Endothelial cell of umbilical vein (primary cell): ENCODE results near the gene SCN4A. TPM values are rescaled to one million over a fixed set of nuclear protein-coding genes. Genes with fewer than 3 reads are reported as not detected.
"Not testable (repeated sequence)": the region's sequence is repeated elsewhere in the genome, so short reads cannot be mapped to it uniquely, and the experiment has no call there.

Experiments
- BruUV-seq: library from RNA; stranded (reverse); fragments of 400-500 nt; replicated peaks from 2 replicates; lab custom pipeline; 2021; lab: Mats Ljungman, UMichigan
- CTCF ChIA-PET: fragments of 300-600, 350-600 bp; sonication (Branson Sonifier 250); formaldehyde crosslinking; loops from one replicate; lab custom pipeline; 2021; ENCODE audit warnings: antibody characterized with exemption, inconsistent platforms; lab: Charles Lee
- POLR2A ChIA-PET: fragments of 300-600, 350-600 bp; sonication (Branson Sonifier 250); formaldehyde crosslinking; loops from one replicate; lab custom pipeline; 2021; ENCODE audit warnings: antibody characterized with exemption, inconsistent platforms; lab: Charles Lee
- DNase-seq: peaks from one replicate; pipeline ENCODE4 v3.0.0-alpha.2; 2011; ENCODE audit warnings: low read depth, low spot score
- FAIRE-seq: peaks from 2 replicates; lab custom pipeline; 2011; peaks lifted over from hg19 to GRCh38; lab: Jason Lieb, UNC
- H2AFZ ChIP-seq: 2 replicates; pipeline ENCODE4 v1.6.0; 2012; ENCODE audit warnings: low read depth, low read length, control low read depth, inconsistent platforms
- H3K27ac ChIP-seq: 2 replicates; pipeline ENCODE4 v1.5.1; 2011; ENCODE audit warnings: low read depth, mild to moderate bottlenecking, control low read depth, low read length, moderate library complexity; ENCODE audit not compliant: insufficient read depth
- H3K27me3 ChIP-seq, 2 experiments: 2 replicates each; pipeline versions ENCODE4 v1.6.0 to v1.6.1; 2011; ENCODE audit warnings: low read length in 2 of 2, mixed read lengths in 1 of 2; ENCODE audit not compliant: control insufficient read depth in 2 of 2, insufficient read depth in 2 of 2
- H3K36me3 ChIP-seq, 2 experiments: 2 replicates in 1 of 2; 3 replicates in 1 of 2; pipeline ENCODE4 v1.5.1; 2011; ENCODE audit warnings: low read length in 2 of 2, mild to moderate bottlenecking in 1 of 2, moderate library complexity in 1 of 2; ENCODE audit not compliant: control insufficient read depth in 2 of 2, insufficient read depth in 2 of 2; ENCODE audit errors: extremely low read depth in 1 of 2
- H3K4me1 ChIP-seq: 3 replicates; pipeline ENCODE4 v1.5.1; 2011; ENCODE audit warnings: mild to moderate bottlenecking, low read length; ENCODE audit not compliant: control insufficient read depth, insufficient read depth; ENCODE audit errors: extremely low read depth
- H3K4me2 ChIP-seq: 2 replicates; pipeline ENCODE4 v1.6.1; 2011; ENCODE audit warnings: low read length, control low read depth, mixed read lengths; ENCODE audit not compliant: insufficient read depth
- H3K4me3 ChIP-seq, 3 experiments: fragments of 200-600 bp in 1 of 3; sonication (generic), shearing (Covaris generic) in 1 of 3; replicated peaks in 1 of 3; 2 replicates each; pipeline ENCODE4 v1.5.1; 2011 to 2016; ENCODE audit warnings: control low read depth in 3 of 3, low read length in 3 of 3, mild to moderate bottlenecking in 2 of 3, inconsistent platforms in 1 of 3, low read depth in 1 of 3, moderate library complexity in 1 of 3; ENCODE audit not compliant: insufficient read depth in 1 of 3
- H3K79me2 ChIP-seq: 2 replicates; pipeline ENCODE4 v1.6.0; 2012; ENCODE audit warnings: low read length, inconsistent platforms; ENCODE audit not compliant: control insufficient read depth, insufficient read depth
- H3K9ac ChIP-seq: replicated peaks from 2 replicates; pipeline ENCODE3; 2011; ENCODE audit warnings: low read length, control low read depth; ENCODE audit not compliant: insufficient read depth; ENCODE audit errors: extremely low read depth
- H3K9me1 ChIP-seq: replicated peaks from 3 replicates; pipeline ENCODE4 v1.6.0; 2011; ENCODE audit warnings: mild to moderate bottlenecking, low read length; ENCODE audit not compliant: control insufficient read depth, insufficient read depth; ENCODE audit errors: extremely low read depth
- H3K9me3 ChIP-seq: replicated peaks from 2 replicates; pipeline ENCODE4 v1.5.1; 2012; ENCODE audit warnings: low read length, inconsistent platforms; ENCODE audit not compliant: control insufficient read depth, insufficient read depth
- H4K20me1 ChIP-seq: replicated peaks from 2 replicates; pipeline ENCODE3; 2011; ENCODE audit warnings: mild to moderate bottlenecking, low read length; ENCODE audit not compliant: control insufficient read depth, insufficient read depth; ENCODE audit errors: extremely low read depth
- FOS ChIP-seq: IDR thresholded peaks from 2 replicates; pipeline ENCODE4 v1.6.1; 2011; ENCODE audit warnings: mild to moderate bottlenecking, low read length, moderate library complexity, borderline replicate concordance; ENCODE audit not compliant: insufficient read depth
- GATA2 ChIP-seq: IDR thresholded peaks from 2 replicates; pipeline ENCODE4 v1.7.0; 2011; ENCODE audit warnings: low read depth, mild to moderate bottlenecking, moderate library complexity, mixed read lengths, low read length; ENCODE audit not compliant: insufficient read length, insufficient read depth
- POLR2AphosphoS5 ChIP-seq: IDR thresholded peaks from 2 replicates; pipeline ENCODE4 v1.6.1; 2012; ENCODE audit warnings: low read depth, mild to moderate bottlenecking, control low read depth, low read length, moderate library complexity; ENCODE audit not compliant: insufficient read depth
- dilution Hi-C: fragments of 300-500 bp; cut with MboI; formaldehyde crosslinking; loops from one replicate; pipeline ENCODE4 v1.15.0; 2019; ENCODE audit warnings: low sequenced_read_pairs; ENCODE audit not compliant: extremely low pct_ligation_motif_present
- intact Hi-C: fragments of 100-400 bp; cut with micrococcal nuclease; formaldehyde crosslinking; loops from one replicate; pipeline ENCODE4 v1.10.0; 2022
- polyA plus RNA-seq, 4 experiments: library from polyadenylated mRNA; depleted of rRNA in 3 of 4; stranded (reverse) in 3 of 4; unstranded in 1 of 4; fragments of >200 nt; gene quantifications; 2 replicates each; pipeline versions ENCODE4 v1.2.1 to v1.2.3, GENCODE V29; 2011 to 2012; ENCODE audit warnings: missing spikeins in 1 of 4
- total RNA-seq: library from RNA; stranded (reverse); gene quantifications from 2 replicates; pipeline ENCODE4 v1.2.3, GENCODE V29; 2021
- TF ChIP-seq, protein P1 (sequence below), 2 donors: IDR thresholded peaks; 1 replicate in 1 of 2; 2 replicates in 1 of 2; pipeline ENCODE4 v1.5.1; 2011; ENCODE audit warnings: low read length in 2 of 2, mild to moderate bottlenecking in 2 of 2, moderate library complexity in 2 of 2, control low read depth in 1 of 2, inconsistent platforms in 1 of 2, low read depth in 1 of 2; ENCODE audit not compliant: insufficient read depth in 1 of 2; ENCODE audit errors: extremely low read depth in 1 of 2

Gene SCN4A
- total and polyA plus RNA-seq, 2 donors (not counting 3 experiments of a cell fraction or from before 2014, with no cell fraction given) = 0.01 to 0.40 TPM

DNA sequence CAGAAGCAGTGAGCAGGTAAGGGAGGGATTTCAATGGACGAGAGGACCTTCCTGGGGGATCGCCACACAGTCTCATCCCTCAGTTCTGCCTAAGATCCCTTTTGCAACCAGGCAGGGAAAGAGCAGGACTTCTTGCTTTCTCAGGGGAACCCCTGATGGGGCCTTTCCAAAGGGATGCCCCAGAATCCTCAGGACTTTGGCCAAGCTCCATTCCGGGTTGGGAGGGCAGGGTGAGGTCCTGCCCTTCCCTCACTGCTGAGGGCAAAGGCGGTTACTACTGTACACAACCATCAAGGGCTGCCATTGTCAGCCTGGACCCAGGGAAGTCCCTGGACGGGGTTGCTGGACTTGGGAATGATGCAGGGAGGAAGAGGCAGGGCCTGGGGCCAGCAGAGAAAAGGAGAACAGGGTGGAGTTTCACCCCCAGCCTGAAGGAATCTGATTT lies 35.1 kb upstream of the SCN4A start:
- peak overlapping the region; percentile 16 for H3K4me2 ChIP-seq
- CTCF ChIA-PET = interaction anchor here (1.5 to 6.8 kb wide), 6 partner anchors 12 to 164 kb away, joined by 4 to 140 read pairs (median 16); partner anchors contain the start of gene ICAM2
- FAIRE-seq = peak; percentile 87

DNA sequence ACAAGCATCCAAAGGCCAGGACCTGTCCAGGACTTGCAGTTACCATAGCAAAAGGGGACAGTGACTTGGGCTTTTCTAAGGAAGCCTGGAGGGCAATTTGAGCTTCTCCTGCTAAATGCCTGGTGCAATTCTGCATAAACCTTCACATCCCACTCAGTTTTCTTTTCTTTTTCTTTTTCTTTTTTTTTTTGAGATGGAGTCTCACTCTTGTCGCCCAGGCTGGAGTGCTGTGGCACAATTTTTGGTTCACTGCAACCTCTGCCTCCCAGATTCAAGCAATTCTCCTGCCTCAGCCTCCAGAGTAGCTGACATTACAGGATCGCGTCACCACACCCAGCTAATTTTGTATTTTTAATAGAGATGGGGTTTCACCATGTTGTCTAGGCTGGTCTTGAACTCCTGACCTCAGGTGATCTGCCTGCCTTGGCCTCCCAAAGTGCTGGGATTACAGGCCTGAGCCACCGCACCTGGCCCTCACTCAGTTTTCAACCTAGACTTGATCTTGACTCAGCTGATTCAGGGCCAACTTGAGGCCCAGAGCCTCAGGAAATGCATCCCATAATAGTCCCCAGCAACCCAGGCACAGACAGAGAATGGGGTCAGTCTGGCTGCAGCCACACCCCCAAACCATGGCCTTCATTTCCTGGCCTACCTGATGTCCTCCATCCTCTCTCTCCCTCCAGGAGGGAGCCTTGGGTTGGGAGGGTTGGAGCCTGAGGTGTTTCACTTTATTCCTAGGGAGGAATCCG lies 34.5 kb upstream of the SCN4A start:
- H3K9ac ChIP-seq, H3K9me3 ChIP-seq, H3K27me3 ChIP-seq, BruUV-seq, H2AFZ ChIP-seq, intact Hi-C loops, dilution Hi-C loops, DNase-seq, H4K20me1 ChIP-seq, H3K9me1 ChIP-seq, H3K4me3 ChIP-seq: not testable (repeated sequence)
- ChIA-PET CTCF (interaction anchor here (1.5 to 6.8 kb wide), 9 partner anchors 12 to 165 kb away, joined by 4 to 140 read pairs (median 10); partner anchors contain the start of gene ICAM2), POLR2A (interaction anchor here (0.7 to 3.1 kb wide), 8 partner anchors 10 to 142 kb away, joined by 3 to 32 read pairs (median 6); partner anchors contain the start of genes ERN1 and ICAM2)
- Histone ChIP-seq H3K4me2 (peak overlapping the region; percentile 16), H3K4me1 (peaks cover 73% of the 10 kb centered on the region), H3K79me2 (peaks cover 62% of the 10 kb centered on the region), H3K36me3 (peaks cover 24 to 28% of the 10 kb centered on the region in 2 experiments), H3K27ac (peak overlapping the region; percentile 91)
- FAIRE-seq = peak; percentile 62

More for the DNA sequence above, 35.1 kb upstream of the SCN4A start:
- Histone ChIP-seq H3K36me3 (peaks cover 19 to 23% of the 10 kb centered on the region in 2 experiments), H3K27ac (peak overlapping the region; percentile 91), H3K9me1 (no peaks in the 10 kb centered on the region), H2AFZ (no peak overlapping the region), H3K9me3 (no peaks in the 10 kb centered on the region), H3K27me3 (no peaks in the 10 kb centered on the region), H3K4me3 (no peak overlapping the region), H3K4me1 (peaks cover 67% of the 10 kb centered on the region), H3K79me2 (peaks cover 64% of the 10 kb centered on the region), H4K20me1 (no peaks in the 10 kb centered on the region), H3K9ac (no peak overlapping the region)
- TF ChIP-seq POLR2AphosphoS5 = peak; percentile 10
- no peak for TF ChIP-seq GATA2
- TF ChIP-seq, protein P1, sequence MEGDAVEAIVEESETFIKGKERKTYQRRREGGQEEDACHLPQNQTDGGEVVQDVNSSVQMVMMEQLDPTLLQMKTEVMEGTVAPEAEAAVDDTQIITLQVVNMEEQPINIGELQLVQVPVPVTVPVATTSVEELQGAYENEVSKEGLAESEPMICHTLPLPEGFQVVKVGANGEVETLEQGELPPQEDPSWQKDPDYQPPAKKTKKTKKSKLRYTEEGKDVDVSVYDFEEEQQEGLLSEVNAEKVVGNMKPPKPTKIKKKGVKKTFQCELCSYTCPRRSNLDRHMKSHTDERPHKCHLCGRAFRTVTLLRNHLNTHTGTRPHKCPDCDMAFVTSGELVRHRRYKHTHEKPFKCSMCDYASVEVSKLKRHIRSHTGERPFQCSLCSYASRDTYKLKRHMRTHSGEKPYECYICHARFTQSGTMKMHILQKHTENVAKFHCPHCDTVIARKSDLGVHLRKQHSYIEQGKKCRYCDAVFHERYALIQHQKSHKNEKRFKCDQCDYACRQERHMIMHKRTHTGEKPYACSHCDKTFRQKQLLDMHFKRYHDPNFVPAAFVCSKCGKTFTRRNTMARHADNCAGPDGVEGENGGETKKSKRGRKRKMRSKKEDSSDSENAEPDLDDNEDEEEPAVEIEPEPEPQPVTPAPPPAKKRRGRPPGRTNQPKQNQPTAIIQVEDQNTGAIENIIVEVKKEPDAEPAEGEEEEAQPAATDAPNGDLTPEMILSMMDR (IDR thresholded peaks at IDR 0.05; ENCODE audit: extremely low read depth in 1 of 2, insufficient read depth in 1 of 2, low read depth in 1 of 2, low read length in 2 of 2) = no peak
- TF ChIP-seq FOS = no peak
- peak; percentile 72 for DNase-seq
- dilution Hi-C loops (no loop called here), intact Hi-C loops (no loop called here)
- no TSS peak for BruUV-seq
- POLR2A ChIA-PET = no interaction called here
